Rectal smooth muscle tissue (tissue), 1 donor: ENCODE data around the gene ARFRP1.

Experiments used
- H3K27ac ChIP-seq: one replicate; pipeline ENCODE4 v1.7.0; 2013; ENCODE audit warnings: low read depth, low read length, inconsistent platforms
- H3K27me3 ChIP-seq: one replicate; pipeline ENCODE4 v1.7.0; 2013; ENCODE audit warnings: low read length; ENCODE audit not compliant: control insufficient read depth, insufficient read depth
- H3K36me3 ChIP-seq: one replicate; pipeline ENCODE4 v1.7.0; 2013; ENCODE audit warnings: low read length; ENCODE audit not compliant: control insufficient read depth, insufficient read depth
- H3K4me1 ChIP-seq: one replicate; pipeline ENCODE4 v1.7.0; 2013; ENCODE audit warnings: low read length; ENCODE audit not compliant: control insufficient read depth, insufficient read depth
- H3K4me3 ChIP-seq: one replicate; pipeline ENCODE4 v1.7.0; 2013; ENCODE audit warnings: low read length
- H3K9ac ChIP-seq: one replicate; pipeline ENCODE4 v1.7.0; 2013; ENCODE audit warnings: low read length

The ARFRP1 gene

DNA sequence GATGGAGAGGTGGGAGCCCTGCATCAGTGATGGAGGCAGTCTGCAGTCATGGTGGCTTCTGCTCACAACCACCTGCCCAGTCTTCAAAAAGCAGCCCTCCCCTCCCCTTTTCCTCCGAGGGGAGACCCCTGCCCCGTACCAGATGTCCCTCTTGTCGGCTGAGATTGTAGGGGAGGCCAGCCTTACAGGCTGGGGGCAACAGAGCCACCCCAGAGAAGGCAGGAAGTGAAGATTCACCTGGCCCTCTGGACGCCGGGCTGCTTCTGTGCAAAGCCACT, 6.8 kb downstream of the ARFRP1 start:
- Histone ChIP-seq H3K27me3 (no peaks in the 10 kb centered on the region), H3K27ac (no peak overlapping the region), H3K36me3 (peaks cover 13% of the 10 kb centered on the region), H3K4me1 (peaks cover 4% of the 10 kb centered on the region), H3K9ac (no peak overlapping the region), H3K4me3 (no peak overlapping the region)

DNA sequence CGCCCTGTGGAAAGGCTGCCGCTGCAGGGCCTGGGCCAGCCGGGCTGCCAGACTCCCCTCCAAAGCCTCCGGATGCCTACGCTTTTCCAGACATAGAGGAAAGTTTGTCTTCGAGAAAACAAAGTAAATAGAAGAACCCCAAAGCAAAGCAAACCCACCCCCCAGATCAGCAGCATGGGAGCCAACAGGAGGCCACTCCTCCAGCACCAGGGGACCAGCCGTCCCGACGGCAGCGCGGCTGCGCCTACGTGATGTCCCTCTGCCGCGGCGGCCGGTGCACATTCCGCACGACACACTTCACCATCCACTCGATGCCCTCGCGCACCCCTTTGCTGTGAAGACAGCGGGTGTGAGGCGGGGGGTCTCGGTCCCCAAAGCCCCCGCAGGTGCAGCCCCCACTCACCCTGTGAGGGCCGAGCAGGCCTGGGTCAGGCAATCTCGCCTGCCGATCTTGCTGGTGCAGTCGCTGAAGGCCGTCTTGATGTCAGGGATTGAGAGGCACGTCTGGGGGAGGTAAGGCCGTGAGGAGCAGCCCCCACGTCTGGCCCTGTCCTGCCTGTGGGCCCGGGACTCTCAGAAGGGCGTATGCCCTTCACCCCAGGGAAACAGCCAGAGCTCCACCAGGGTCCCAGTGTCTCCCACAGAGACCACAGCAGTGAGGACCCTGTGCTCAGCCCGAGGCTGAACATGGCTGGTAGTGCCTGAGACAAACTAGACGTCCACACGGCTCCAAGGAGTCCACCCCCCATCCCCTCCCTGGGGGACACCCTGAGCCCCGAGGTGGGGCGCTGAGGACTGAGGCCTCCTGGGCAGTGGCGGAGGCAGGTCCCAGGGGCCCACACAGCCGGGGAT, 7.4 kb downstream of the ARFRP1 start:
- H3K9ac ChIP-seq, result no peak overlapping the region
- no peaks in the 10 kb centered on the region for H3K27me3 ChIP-seq
- H3K4me1 ChIP-seq, result peaks cover 4% of the 10 kb centered on the region
- H3K36me3 ChIP-seq, result peaks cover 13% of the 10 kb centered on the region
- no peak overlapping the region for H3K4me3 ChIP-seq
- no peak overlapping the region for H3K27ac ChIP-seq

DNA sequence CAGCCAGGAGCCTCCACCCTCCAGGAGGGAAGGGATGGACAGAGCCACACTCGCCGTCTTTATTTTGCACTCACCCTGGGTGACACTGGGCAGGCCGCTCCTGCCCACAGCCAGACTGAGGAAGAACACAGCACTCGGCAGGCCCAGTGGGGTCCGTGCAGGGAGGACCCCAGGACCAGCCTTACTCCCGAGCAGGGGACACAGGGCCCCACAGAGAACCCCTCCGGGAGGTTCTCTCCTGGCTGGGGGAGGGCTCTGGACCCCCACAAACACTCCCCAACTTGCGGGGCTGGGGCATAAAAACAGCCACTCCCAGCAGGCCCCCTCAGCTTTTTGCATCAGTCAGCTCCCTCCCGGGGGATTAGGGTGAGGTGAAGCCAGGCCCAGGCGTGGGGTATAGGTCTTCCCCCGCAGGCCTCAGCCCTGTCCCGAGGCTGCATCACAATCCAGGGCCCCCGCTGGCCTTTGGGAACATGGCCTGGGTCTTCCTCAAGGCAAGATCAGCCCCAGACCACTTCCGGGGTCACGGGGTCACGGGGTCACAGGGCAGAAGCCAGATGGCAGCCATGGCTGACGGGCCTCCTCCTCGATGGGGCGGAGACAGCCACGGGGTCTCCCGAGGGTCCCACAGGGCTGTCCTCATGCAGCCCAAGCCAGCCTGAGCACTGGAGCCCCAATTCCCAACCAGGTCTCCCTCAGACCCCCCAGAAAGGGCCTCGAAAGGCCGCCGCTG, 8.1 kb downstream of the ARFRP1 start:
- H3K9ac ChIP-seq, result no peak overlapping the region
- H3K36me3 ChIP-seq, result peaks cover 6% of the 10 kb centered on the region
- H3K27me3 ChIP-seq, result no peaks in the 10 kb centered on the region
- H3K4me1 ChIP-seq, result peaks cover 4% of the 10 kb centered on the region
- H3K27ac ChIP-seq, result peak overlapping the region; percentile 21
- H3K4me3 ChIP-seq, result no peak overlapping the region

DNA sequence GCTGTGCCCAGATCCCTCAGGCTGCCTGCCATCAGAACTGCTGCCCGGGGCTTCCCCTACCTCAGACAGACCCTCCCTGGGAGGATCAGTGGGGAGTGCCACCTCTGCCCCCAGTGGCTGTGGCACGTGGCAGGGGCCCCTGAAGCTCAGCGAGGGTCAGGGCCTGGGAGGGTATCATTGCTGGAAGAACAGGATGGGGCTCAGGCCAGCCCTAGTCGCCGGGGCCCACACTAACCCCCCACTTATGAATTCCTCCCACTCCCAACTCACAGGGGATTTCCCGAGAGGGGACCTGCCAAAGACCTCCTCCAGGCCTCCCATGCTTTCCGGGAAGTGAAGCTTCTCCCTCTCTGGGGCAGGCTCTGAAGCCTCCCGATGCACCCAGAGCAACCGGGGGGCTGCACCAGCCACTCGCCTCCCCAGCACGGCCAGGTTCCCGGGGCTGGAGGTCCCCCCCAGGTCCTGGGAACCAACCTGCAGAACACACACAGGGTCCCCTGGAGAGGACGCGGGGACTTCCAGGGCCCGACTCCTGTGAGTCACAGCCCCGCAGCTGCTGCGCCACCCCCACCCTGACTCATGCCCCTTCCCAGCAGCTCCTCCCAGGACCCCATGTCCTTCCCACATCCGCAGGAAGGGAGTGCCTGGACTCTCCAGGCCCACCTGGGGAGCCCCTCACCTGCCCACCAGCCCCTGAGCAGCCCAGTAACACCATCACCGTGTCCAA, 8.9 kb downstream of the ARFRP1 start:
- H3K4me3 ChIP-seq, result no peak overlapping the region
- H3K9ac ChIP-seq, result no peak overlapping the region
- H3K4me1 ChIP-seq, result peaks cover 4% of the 10 kb centered on the region
- no peaks in the 10 kb centered on the region for H3K36me3 ChIP-seq
- no peaks in the 10 kb centered on the region for H3K27me3 ChIP-seq
- H3K27ac ChIP-seq, result peak overlapping the region; percentile 21

DNA sequence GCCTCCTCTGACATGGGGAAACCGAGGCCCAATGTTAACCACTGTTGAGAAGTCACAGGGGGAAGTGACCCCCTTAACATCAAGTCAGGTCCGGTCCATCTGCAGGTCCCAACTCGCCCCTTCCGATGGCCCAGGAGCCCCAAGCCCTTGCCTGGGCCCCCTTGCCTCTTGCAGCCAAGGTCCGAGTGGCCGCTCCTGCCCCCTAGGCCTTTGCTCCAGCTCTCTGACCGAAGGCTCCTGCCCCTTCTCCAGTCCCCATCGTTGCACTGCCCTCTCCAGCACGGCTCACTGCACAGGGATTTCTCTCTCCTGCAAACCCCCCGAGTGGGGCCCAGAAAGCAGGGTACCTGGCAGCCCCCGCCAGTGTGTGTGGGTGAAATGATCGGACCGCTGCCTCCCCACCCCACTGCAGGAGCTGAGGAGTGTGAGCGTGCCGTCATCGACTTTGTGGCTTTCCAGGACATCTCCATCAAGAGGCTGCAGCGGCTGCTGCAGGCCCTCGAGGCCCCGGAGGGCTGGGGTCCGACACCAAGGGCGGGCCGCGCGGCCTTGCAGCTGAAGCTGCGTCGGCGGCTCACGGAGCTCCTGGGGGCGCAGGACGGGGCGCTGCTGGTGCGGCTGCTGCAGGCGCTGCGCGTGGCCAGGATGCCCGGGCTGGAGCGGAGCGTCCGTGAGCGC, 9.8 kb downstream of the ARFRP1 start:
- H3K4me3 ChIP-seq, result no peak overlapping the region
- H3K27me3 ChIP-seq, result no peaks in the 10 kb centered on the region
- H3K36me3 ChIP-seq, result no peaks in the 10 kb centered on the region
- H3K9ac ChIP-seq, result no peak overlapping the region
- H3K27ac ChIP-seq, result no peak overlapping the region
- H3K4me1 ChIP-seq, result peaks cover 4% of the 10 kb centered on the region

DNA sequence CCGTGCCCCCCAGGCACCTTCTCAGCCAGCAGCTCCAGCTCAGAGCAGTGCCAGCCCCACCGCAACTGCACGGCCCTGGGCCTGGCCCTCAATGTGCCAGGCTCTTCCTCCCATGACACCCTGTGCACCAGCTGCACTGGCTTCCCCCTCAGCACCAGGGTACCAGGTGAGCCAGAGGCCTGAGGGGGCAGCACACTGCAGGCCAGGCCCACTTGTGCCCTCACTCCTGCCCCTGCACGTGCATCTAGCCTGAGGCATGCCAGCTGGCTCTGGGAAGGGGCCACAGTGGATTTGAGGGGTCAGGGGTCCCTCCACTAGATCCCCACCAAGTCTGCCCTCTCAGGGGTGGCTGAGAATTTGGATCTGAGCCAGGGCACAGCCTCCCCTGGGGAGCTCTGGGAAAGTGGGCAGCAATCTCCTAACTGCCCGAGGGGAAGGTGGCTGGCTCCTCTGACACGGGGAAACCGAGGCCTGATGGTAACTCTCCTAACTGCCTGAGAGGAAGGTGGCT, 10.4 kb downstream of the ARFRP1 start:
- Histone ChIP-seq H3K4me1 (peaks cover 4% of the 10 kb centered on the region), H3K27ac (no peak overlapping the region), H3K27me3 (no peaks in the 10 kb centered on the region), H3K36me3 (no peaks in the 10 kb centered on the region), H3K9ac (no peak overlapping the region), H3K4me3 (no peak overlapping the region)

DNA sequence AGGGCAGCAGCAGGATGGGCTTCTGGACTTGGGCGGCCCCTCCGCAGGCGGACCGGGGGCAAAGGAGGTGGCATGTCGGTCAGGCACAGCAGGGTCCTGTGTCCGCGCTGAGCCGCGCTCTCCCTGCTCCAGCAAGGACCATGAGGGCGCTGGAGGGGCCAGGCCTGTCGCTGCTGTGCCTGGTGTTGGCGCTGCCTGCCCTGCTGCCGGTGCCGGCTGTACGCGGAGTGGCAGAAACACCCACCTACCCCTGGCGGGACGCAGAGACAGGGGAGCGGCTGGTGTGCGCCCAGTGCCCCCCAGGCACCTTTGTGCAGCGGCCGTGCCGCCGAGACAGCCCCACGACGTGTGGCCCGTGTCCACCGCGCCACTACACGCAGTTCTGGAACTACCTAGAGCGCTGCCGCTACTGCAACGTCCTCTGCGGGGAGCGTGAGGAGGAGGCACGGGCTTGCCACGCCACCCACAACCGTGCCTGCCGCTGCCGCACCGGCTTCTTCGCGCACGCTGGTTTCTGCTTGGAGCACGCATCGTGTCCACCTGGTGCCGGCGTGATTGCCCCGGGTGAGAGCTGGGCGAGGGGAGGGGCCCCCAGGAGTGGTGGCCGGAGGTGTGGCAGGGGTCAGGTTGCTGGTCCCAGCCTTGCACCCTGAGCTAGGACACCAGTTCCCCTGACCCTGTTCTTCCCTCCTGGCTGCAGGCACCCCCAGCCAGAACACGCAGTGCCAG, 11.0 kb downstream of the ARFRP1 start, which contains the start of gene TNFRSF6B:
TNFRSF6B (plus strand) TSS at position 25 of the 729 bp plus-strand sequence; CDS start at position 141, 116 bp downstream.
- Histone ChIP-seq H3K4me3 (peak within 1 kb of the TSS; percentile 34), H3K36me3 (no peaks in the 10 kb centered on the region), H3K9ac (no peak within 1 kb of the TSS), H3K27me3 (no peaks in the 10 kb centered on the region), H3K4me1 (peaks cover 4% of the 10 kb centered on the region), H3K27ac (no peak within 1 kb of the TSS)

DNA sequence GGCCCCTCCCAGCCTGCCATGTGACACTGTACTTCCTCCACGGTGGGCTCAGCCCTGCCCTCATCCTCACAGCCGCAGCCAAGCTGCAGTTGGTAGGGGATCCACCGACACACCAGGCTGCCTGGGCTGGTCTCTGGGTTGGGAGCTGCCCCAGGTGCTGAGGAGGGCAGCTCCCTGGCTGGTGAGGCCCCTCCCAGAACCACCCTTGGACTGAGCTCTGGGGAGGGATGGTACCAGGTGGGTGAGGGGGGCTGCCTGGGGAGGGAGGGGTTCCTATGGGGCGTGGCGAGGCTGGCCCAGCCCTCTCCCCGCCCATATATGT, 11.5 kb downstream of the ARFRP1 start:
- H3K9ac ChIP-seq, result no peak overlapping the region
- no peaks in the 10 kb centered on the region for H3K27me3 ChIP-seq
- no peaks in the 10 kb centered on the region for H3K36me3 ChIP-seq
- peak overlapping the region; percentile 34 for H3K4me3 ChIP-seq
- no peak overlapping the region for H3K27ac ChIP-seq
- peaks cover 4% of the 10 kb centered on the region for H3K4me1 ChIP-seq

DNA sequence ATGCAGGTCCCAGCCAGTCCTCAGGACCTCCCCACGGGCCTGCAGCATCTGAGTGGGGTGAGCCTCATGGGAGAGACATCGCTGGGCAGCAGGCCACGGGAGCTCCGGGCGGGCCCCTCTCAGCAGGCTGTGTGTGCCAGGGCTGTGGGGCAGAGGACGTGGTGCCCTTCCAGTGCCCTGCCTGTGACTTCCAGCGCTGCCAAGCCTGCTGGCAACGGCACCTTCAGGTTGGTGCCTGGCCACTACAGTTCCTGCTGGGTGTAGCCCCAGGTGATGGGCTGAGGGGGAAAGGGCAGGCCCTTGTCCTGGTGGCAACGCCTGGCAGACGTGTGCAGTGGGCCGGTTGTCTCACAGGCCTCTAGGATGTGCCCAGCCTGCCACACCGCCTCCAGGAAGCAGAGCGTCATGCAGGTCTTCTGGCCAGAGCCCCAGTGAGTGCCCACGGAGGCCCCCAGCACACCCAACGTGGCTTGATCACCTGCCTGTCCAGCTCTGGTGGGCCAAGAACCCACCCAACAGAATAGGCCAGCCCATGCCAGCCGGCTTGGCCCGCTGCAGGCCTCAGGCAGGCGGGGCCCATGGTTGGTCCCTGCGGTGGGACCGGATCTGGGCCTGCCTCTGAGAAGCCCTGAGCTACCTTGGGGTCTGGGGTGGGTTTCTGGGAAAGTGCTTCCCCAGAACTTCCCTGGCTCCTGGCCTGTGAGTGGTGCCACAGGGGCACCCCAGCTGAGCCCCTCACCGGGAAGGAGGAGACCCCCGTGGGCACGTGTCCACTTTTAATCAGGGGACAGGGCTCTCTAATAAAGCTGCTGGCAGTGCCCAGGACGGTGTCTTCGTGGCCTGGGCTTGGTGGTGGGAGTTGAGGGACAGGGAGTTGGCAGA, 12.1 kb downstream of the ARFRP1 start:
- H3K9ac ChIP-seq, result no peak overlapping the region
- peaks cover 4% of the 10 kb centered on the region for H3K4me1 ChIP-seq
- no peak overlapping the region for H3K27ac ChIP-seq

DNA sequence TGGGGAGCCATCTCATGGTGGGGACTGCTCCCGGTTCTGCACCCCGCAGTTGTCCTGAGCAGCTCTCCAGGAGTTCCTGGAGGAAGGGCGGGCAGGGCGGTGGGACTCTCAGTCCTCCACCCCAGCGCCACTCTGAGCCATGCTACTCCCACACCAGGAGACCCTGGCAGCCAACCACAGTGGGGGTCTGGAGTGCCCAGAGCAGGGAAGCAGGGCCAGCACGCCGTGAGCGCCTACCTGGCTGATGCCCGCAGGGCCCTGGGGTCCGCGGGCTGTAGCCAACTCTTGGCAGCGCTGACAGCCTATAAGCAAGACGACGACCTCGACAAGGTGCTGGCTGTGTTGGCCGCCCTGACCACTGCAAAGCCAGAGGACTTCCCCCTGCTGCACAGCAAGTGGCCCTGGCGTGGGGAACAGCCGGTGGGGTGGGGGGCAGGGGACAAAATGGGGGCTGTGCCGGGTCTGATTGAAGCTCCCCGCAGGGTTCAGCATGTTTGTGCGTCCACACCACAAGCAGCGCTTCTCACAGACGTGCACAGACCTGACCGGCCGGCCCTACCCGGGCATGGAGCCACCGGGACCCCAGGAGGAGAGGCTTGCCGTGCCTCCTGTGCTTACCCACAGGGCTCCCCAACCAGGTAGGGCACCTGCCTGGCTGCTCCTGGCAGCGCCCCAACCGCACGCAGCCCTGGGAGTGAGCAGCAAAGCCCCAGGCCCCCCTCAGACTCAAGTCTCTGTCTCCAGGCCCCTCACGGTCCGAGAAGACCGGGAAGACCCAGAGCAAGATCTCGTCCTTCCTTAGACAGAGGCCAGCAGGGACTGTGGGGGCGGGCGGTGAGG, 13.0 kb downstream of the ARFRP1 start:
- peaks cover 4% of the 10 kb centered on the region for H3K4me1 ChIP-seq
- H3K9ac ChIP-seq, result no peak overlapping the region

More for the DNA sequence above, 12.1 kb downstream of the ARFRP1 start:
- Histone ChIP-seq H3K4me3 (no peak overlapping the region), H3K36me3 (no peaks in the 10 kb centered on the region), H3K27me3 (no peaks in the 10 kb centered on the region)

More for the DNA sequence above, 13.0 kb downstream of the ARFRP1 start:
- Histone ChIP-seq H3K27me3 (no peaks in the 10 kb centered on the region), H3K4me3 (no peak overlapping the region), H3K27ac (no peak overlapping the region), H3K36me3 (no peaks in the 10 kb centered on the region)
